ENCODE measurements around the gene HIVEP1.

HIVEP1 gene

DNA sequence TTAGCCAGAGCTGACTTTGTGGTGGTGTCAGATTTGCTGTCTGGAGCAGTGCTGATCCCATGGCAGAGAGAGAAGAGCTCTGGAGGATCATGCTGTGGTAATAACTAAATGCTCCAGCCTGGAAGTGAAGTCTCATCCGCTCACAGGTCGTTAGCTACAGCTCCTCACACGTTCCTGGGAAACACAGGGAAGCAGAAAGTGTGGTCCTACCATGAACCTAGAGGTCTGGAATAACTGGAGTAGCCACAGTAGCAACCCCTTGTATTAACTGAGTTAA, 2.7 kb downstream of the HIVEP1 start:
- H3K4me2 ChIP-seq, result no peak overlapping the region
- peaks cover 29% of the 10 kb centered on the region for H3K36me3 ChIP-seq
- peaks cover 16% of the 10 kb centered on the region for H3K9me3 ChIP-seq
- H4K20me1 ChIP-seq, result peaks cover 37% of the 10 kb centered on the region
- H3K4me1 ChIP-seq, result peaks cover 26% of the 10 kb centered on the region
- H3K27ac ChIP-seq, result no peak overlapping the region
- H3K9ac ChIP-seq, result no peak overlapping the region
- no peak for TF ChIP-seq Cebpa-rat (IDR thresholded peaks at IDR 0.05)
- no peaks in the 10 kb centered on the region for H3K27me3 ChIP-seq
- H3K4me3 ChIP-seq, result no peak overlapping the region

DNA sequence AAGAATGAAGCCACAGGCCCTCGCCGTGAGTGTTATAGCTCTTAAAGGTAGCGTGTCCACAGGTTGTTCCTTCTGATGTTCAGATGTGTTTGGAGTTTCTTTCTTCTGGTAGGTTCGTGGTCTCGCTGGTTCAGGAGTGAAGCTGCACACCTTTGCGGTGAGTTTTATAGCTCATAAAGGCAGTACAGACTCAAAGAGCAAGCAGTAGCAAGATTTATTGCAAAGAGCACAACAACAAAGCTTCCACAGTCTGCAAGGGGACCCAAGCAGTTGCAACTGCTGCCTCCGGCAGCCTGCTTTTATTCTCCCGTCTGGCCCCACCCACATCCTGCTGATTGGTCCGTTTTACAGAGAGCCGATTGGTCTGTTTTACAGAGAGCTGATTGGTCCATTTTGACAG, 5.2 kb downstream of the HIVEP1 start:
- no peak overlapping the region for H3K4me3 ChIP-seq
- H4K20me1 ChIP-seq, result peaks cover 44% of the 10 kb centered on the region
- H3K9ac ChIP-seq, result no peak overlapping the region
- H3K36me3 ChIP-seq, result peaks cover 52% of the 10 kb centered on the region
- no peak overlapping the region for H3K27ac ChIP-seq
- peaks cover 16% of the 10 kb centered on the region for H3K9me3 ChIP-seq
- TF ChIP-seq Cebpa-rat (IDR thresholded peaks at IDR 0.05), result no peak
- H3K4me1 ChIP-seq, result peaks cover 16% of the 10 kb centered on the region
- H3K4me2 ChIP-seq, result no peak overlapping the region
- no peaks in the 10 kb centered on the region; the same call in 1 of the 2 replicates for H3K27me3 ChIP-seq

DNA sequence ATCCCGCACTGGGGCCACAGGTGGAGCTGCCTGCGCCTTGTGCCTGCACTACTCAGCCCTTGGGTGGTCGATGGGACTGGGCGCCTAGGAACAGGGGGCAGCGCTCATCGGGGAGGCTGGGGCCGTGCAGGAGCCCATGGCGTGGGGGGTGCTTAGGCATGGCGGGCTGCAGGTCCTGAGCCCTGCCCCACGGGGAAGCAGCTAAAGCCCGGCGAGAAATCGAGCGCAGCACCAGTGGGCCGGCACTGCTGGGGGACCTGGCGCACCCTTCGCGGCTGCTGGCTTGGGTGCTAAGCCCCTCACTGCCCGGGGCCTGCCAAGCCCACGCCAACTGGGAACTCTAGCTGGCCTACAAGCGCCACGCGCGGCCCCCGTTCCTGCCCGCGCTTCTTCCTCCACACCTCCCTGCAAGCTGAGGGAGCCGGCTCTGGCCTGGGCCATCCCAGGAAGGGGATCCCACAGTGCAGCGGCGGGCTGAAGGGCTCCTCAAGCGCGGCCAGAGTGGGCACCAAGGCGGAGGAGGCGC, 5.8 kb downstream of the HIVEP1 start:
- H3K9ac ChIP-seq, result no peak overlapping the region
- H3K27ac ChIP-seq, result no peak overlapping the region
- peaks cover 16% of the 10 kb centered on the region for H3K9me3 ChIP-seq
- peaks cover 54% of the 10 kb centered on the region for H3K36me3 ChIP-seq
- no peak overlapping the region for H3K4me2 ChIP-seq
- peaks cover 16% of the 10 kb centered on the region for H3K4me1 ChIP-seq
- peaks cover 41% of the 10 kb centered on the region for H4K20me1 ChIP-seq
- H3K27me3 ChIP-seq, result no peaks in the 10 kb centered on the region; the same call in 1 of the 2 replicates
- H3K4me3 ChIP-seq, result no peak overlapping the region
- no peak for TF ChIP-seq Cebpa-rat (IDR thresholded peaks at IDR 0.05)

DNA sequence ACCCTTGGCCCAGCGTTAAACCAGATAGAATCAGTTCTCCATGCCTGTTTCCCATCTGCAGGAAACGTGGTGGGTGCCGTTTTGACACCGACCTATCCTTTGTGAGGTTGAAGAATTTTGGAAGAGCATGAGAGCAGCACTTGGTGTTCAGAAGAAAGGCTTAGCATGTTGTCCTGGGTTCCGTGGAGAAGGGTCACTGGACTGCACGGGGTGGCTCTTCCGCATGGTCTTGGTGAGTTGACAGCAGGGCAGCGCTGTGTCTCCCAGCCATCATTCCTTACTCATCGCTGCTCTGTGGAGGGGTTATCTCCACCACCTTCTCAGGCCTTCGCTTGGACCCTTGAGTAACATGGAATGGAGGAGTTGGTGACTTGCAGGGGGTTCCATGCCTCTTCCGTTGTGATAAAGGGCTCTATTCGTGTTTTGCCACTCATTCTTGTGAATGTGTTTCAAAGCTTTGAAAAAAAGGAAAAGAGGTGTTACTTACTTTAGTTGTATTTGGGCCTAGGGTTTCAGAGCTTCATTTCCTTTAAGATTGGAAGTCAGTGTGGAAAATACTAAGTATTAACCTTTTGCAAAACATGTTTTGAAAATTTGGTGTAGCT, 8.2 kb downstream of the HIVEP1 start:
- H3K36me3 ChIP-seq, result peaks cover 63% of the 10 kb centered on the region
- peaks cover 18% of the 10 kb centered on the region for H4K20me1 ChIP-seq
- H3K27ac ChIP-seq, result no peak overlapping the region
- no peak overlapping the region for H3K4me2 ChIP-seq
- H3K27me3 ChIP-seq, result no peaks in the 10 kb centered on the region; the same call in 1 of the 2 replicates
- no peak overlapping the region for H3K4me3 ChIP-seq
- TF ChIP-seq Cebpa-rat (IDR thresholded peaks at IDR 0.05), result no peak
- no peak overlapping the region for H3K9ac ChIP-seq
- peaks cover 6% of the 10 kb centered on the region; the same call in 1 of the 2 replicates for H3K4me1 ChIP-seq
- H3K9me3 ChIP-seq, result peaks cover 16% of the 10 kb centered on the region

DNA sequence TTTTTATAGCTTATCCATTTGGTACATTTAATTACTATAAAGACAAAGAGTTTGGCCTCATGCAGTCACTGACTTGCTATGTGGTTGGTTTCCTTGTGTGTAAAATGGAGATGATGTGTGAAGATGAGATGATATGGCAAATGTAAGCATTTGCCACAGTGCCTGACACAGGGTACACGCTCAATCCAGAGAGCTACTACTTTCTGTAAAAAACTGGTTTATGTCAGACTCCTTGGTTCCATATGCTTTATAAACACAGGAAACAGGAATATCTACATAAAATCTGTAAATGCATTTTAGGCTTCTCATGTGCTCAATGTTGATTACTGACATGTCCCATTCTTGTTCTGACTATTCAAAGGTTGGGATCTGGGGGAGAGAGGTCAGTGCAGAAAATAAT, 10.4 kb downstream of the HIVEP1 start:
- TF ChIP-seq Cebpa-rat (IDR thresholded peaks at IDR 0.05), result no peak
- H3K36me3 ChIP-seq, result peaks cover 63% of the 10 kb centered on the region

DNA sequence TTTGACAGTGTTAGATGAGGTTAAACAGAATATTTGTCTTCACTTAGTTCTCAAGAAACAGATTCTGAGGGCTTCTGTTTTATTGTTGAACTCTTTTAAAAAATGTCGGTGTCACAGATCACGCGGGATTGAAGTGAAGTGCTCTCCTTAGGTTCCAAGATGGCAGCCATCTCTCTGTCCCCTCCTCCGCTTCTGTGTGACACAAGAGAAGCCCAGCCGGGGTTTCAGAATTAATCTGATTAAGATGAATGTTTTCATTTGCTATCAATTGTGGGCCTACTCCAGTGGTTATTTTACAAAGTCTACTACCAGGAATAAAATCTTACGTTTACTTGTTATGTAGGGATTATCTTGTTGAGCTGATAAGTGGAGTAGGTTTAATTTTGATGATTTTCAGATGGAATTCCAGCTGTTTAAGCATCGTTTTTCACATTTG, 10.9 kb downstream of the HIVEP1 start:
- Histone ChIP-seq H3K9ac (no peak overlapping the region), H3K27ac (no peak overlapping the region), H3K27me3 (no peaks in the 10 kb centered on the region; the same call in 1 of the 2 replicates), H3K4me1 (peaks cover 6% of the 10 kb centered on the region; the same call in 1 of the 2 replicates), H4K20me1 (peaks cover 12% of the 10 kb centered on the region; the same call in 1 of the 2 replicates), H3K4me2 (no peak overlapping the region), H3K36me3 (peaks cover 63% of the 10 kb centered on the region), H3K4me3 (no peak overlapping the region), H3K9me3 (peaks cover 11% of the 10 kb centered on the region; the same call in 1 of the 2 replicates)
- TF ChIP-seq Cebpa-rat (IDR thresholded peaks at IDR 0.05), result no peak

More for the DNA sequence above, 10.4 kb downstream of the HIVEP1 start:
- Histone ChIP-seq H4K20me1 (peaks cover 12% of the 10 kb centered on the region; the same call in 1 of the 2 replicates), H3K4me2 (no peak overlapping the region), H3K27me3 (no peaks in the 10 kb centered on the region; the same call in 1 of the 2 replicates), H3K9me3 (peaks cover 11% of the 10 kb centered on the region), H3K4me3 (no peak overlapping the region), H3K27ac (no peak overlapping the region), H3K9ac (no peak overlapping the region), H3K4me1 (peaks cover 6% of the 10 kb centered on the region; the same call in 1 of the 2 replicates)

DNA sequence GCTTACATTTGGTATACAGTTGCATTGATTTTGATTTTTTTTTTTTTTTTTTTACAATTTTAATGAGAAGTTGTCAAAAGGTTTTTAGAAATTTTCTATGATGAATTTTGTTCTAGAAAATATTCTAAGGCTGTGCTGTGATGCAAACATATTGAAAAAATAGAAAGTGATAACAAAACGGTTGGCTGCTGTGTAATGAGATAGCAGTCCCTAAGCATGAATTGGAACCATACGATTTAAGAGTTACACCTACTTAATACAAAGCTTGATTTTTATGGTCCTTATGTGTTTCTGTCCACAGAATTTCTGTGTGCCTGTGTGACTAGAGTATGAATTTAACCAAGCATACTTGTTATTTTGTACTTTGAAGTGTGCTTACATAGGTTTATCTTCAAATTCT, 12.1 kb downstream of the HIVEP1 start:
- no peak for TF ChIP-seq Cebpa-rat (IDR thresholded peaks at IDR 0.05)
- no peak overlapping the region for H3K27ac ChIP-seq
- H3K27me3 ChIP-seq, result no peaks in the 10 kb centered on the region; the same call in 1 of the 2 replicates
- peaks cover 20% of the 10 kb centered on the region for H3K9me3 ChIP-seq
- no peak overlapping the region for H3K4me2 ChIP-seq
- H3K4me3 ChIP-seq, result no peak overlapping the region
- no peak overlapping the region for H3K9ac ChIP-seq
- peaks cover 61% of the 10 kb centered on the region for H3K36me3 ChIP-seq
- peaks cover 9% of the 10 kb centered on the region; the same call in 1 of the 2 replicates for H4K20me1 ChIP-seq
- H3K4me1 ChIP-seq, result peaks cover 4% of the 10 kb centered on the region; the same call in 1 of the 2 replicates

DNA sequence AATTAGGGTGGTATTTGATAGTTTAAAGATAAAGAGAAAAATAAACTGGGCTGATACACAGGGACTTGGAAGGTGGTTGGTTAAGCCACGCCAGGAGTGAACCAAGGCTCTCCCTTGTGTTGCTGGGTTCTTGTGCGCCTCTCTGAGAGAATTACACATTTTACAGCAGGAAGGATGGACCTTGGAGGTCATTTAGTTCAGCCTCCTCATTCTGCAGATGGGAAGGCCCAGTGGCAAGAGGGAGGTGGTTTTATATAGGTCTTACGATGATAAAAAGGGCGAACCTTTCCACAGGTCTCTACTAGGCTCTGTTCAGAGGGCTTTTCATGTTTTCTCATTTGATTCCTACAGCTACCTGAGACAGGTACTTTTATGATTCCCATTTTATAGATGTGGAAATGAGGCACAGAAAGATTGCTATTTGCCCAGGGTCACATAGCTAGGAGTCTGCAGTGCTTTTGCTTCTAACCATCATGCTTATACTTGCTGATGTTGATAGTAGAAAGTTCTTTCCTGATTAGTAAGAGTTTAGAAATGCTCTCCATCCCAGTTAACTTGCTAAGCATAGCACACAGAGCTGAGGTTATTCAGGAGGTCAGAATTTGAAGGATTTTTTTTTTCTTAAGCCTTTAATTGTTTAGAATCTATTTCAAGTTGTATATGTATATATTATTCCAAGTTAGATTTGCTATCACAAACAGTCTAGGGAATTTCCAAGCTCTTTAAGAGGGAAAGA, 12.8 kb downstream of the HIVEP1 start:
- H3K27me3 ChIP-seq, result no peaks in the 10 kb centered on the region; the same call in 1 of the 2 replicates
- H3K4me1 ChIP-seq, result no peaks in the 10 kb centered on the region
- H3K36me3 ChIP-seq, result peaks cover 62% of the 10 kb centered on the region
- H3K4me3 ChIP-seq, result no peak overlapping the region
- no peak overlapping the region for H3K4me2 ChIP-seq
- no peak overlapping the region for H3K9ac ChIP-seq
- no peak for TF ChIP-seq Cebpa-rat (IDR thresholded peaks at IDR 0.05)
- H4K20me1 ChIP-seq, result 0 out of 2 replicates have a peak, but pooled peaks cover 6% of the 10 kb centered on the region
- H3K27ac ChIP-seq, result no peak overlapping the region
- H3K9me3 ChIP-seq, result peaks cover 25% of the 10 kb centered on the region

DNA sequence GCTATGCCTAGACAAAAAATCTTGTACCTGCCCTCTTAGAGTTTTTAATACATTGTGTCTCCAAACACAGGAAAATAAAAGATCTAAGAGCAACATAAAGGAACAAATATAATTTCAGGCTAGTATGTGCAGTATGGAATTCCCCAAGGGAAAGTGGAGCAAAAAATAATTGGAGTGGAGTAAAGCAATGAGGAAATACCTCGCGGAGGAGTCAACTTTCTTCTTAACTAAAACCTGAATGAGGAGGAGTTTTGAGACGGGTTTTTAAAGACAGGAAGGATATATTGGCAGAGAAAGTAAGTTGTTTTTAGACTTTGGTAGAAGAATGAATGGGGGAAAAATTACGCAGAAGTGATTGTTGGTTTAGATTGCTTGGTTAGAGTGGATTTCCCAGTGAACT, 14.0 kb downstream of the HIVEP1 start:
- H3K27ac ChIP-seq, result no peak overlapping the region
- H3K36me3 ChIP-seq, result peaks cover 53% of the 10 kb centered on the region
- no peaks in the 10 kb centered on the region for H3K4me1 ChIP-seq
- H3K9me3 ChIP-seq, result peaks cover 38% of the 10 kb centered on the region
- H3K27me3 ChIP-seq, result no peaks in the 10 kb centered on the region; the same call in 1 of the 2 replicates
- TF ChIP-seq Cebpa-rat (IDR thresholded peaks at IDR 0.05), result no peak
- H3K4me2 ChIP-seq, result no peak overlapping the region
- no peak overlapping the region for H3K9ac ChIP-seq
- no peaks in the 10 kb centered on the region for H4K20me1 ChIP-seq
- H3K4me3 ChIP-seq, result no peak overlapping the region

DNA sequence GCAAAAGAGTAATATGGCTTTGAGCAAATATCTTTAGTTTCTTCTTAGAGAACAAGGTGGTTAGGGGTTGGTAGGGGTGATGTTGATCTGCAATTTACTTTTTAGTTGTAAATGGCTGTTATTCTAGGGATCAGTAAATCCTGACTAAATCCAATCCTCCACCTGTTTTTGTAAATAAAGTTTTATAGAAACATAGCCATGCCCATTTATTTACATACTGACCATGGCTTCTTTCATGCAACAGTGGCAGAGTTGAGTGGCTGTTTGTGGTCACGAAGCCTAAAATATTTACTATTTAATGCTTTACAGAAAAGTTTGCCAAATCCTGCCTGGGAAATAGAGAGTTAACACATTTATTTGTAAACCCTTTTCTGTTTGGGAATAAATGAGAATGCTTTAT, 14.7 kb downstream of the HIVEP1 start:
- H3K9me3 ChIP-seq, result peaks cover 45% of the 10 kb centered on the region
- TF ChIP-seq Cebpa-rat (IDR thresholded peaks at IDR 0.05), result no peak
- no peaks in the 10 kb centered on the region for H3K27me3 ChIP-seq
- H3K4me2 ChIP-seq, result no peak overlapping the region
- no peak overlapping the region for H3K9ac ChIP-seq
- H3K27ac ChIP-seq, result no peak overlapping the region
- no peaks in the 10 kb centered on the region for H3K4me1 ChIP-seq
- H3K36me3 ChIP-seq, result peaks cover 53% of the 10 kb centered on the region
- H3K4me3 ChIP-seq, result no peak overlapping the region
- no peaks in the 10 kb centered on the region for H4K20me1 ChIP-seq

Data from BLaER1 (cell line).